ENCODE results near the gene NNT.
"Not testable (repeated sequence)": the region's sequence is repeated elsewhere in the genome, so short reads cannot be mapped to it uniquely, and the experiment has no call there.

Gene NNT

GRCh38 chr5:43666728-43667127 lies 63.7 kb downstream of the NNT start:
- ATAC-seq, DNase-seq: not testable (repeated sequence)

GRCh38 chr5:43667379-43667778 lies 64.4 kb downstream of the NNT start:
- not testable (repeated sequence) for DNase-seq, ATAC-seq

- no peak for ATAC-seq
- no peak for DNase-seq
Observed at GRCh38 chr5:43674536-43674935, 71.6 kb downstream of the NNT start.

- no peak for DNase-seq
- ATAC-seq = no peak
Observed at GRCh38 chr5:43675357-43675756, 72.4 kb downstream of the NNT start.

GRCh38 chr5:43676083-43676840 lies 73.3 kb downstream of the NNT start:
- DNase-seq = no peak
- ATAC-seq = peak; percentile 14

- ATAC-seq = no peak
Observed at GRCh38 chr5:43677253-43677652, 74.3 kb downstream of the NNT start.

GRCh38 chr5:43679214-43679613 lies 76.2 kb downstream of the NNT start:
- DNase-seq = no peak
- ATAC-seq = no peak

More at GRCh38 chr5:43677253-43677652, 74.3 kb downstream of the NNT start:
- no peak for DNase-seq

GRCh38 chr5:43680286-43680685 lies 77.3 kb downstream of the NNT start:
- DNase-seq (no peak), ATAC-seq (no peak)

GRCh38 chr5:43683884-43684471 lies 81.0 kb downstream of the NNT start:
- no peak for DNase-seq
- peak; percentile 65 for ATAC-seq

GRCh38 chr5:43685252-43685950 lies 82.4 kb downstream of the NNT start:
- ATAC-seq (no peak), DNase-seq (no peak)

GRCh38 chr5:43687275-43687674 lies 84.3 kb downstream of the NNT start:
- ATAC-seq = no peak
- no peak for DNase-seq

- no peak for ATAC-seq
Observed at GRCh38 chr5:43691275-43691674, 88.3 kb downstream of the NNT start.

GRCh38 chr5:43691893-43692292 lies 88.9 kb downstream of the NNT start:
- DNase-seq (no peak), ATAC-seq (no peak)

More at GRCh38 chr5:43691275-43691674, 88.3 kb downstream of the NNT start:
- DNase-seq = no peak

- DNase-seq (no peak), ATAC-seq (no peak)
Observed at GRCh38 chr5:43693411-43693810, 90.4 kb downstream of the NNT start.

GRCh38 chr5:43694027-43694426 lies 91.0 kb downstream of the NNT start:
- ATAC-seq = no peak
- DNase-seq = no peak

GRCh38 chr5:43696444-43696843 lies 93.5 kb downstream of the NNT start:
- not testable (repeated sequence) for ATAC-seq, DNase-seq

- DNase-seq (no peak), ATAC-seq (no peak)
Observed at GRCh38 chr5:43699910-43700309, 96.9 kb downstream of the NNT start.

GRCh38 chr5:43700601-43701000 lies 97.6 kb downstream of the NNT start:
- no peak for DNase-seq
- ATAC-seq = no peak

- ATAC-seq (no peak), DNase-seq (no peak)
Observed at GRCh38 chr5:43701227-43701626, 98.2 kb downstream of the NNT start.

- no peak for DNase-seq
- no peak for ATAC-seq
Observed at GRCh38 chr5:43702293-43702692, 99.3 kb downstream of the NNT start.

- ATAC-seq = no peak
- no peak for DNase-seq
Observed at GRCh38 chr5:43702815-43703214, 99.8 kb downstream of the NNT start.

GRCh38 chr5:43704243-43704642 lies 101.3 kb downstream of the NNT start:
- DNase-seq (no peak), ATAC-seq (no peak)

GRCh38 chr5:43706576-43706975 lies 103.6 kb downstream of the NNT start:
- ATAC-seq, DNase-seq: not testable (repeated sequence)

All from stimulated activated naive CD8-positive, alpha-beta T cell treated with anti-CD3 and anti-CD28 coated beads, Interleukin-15, Interleukin-2, amounts not matched to agents 100 U/mL and 50 U/mL, for 24 hours (primary cell).